Stimulated activated CD8-positive, alpha-beta memory T cell treated with anti-CD3 and anti-CD28 coated beads, Interleukin-7, amount 100 ng/mL, for 24 hours (primary cell): ENCODE results near the gene CCDC51.

ENCODE experiments used
- DNase-seq: peaks from one replicate; pipeline ENCODE4 v3.0.0-alpha.2; 2020; ENCODE audit warnings: low read depth

The CCDC51 gene

GRCh38 chr3:48419149-48419548 is 20.8 kb downstream of the CCDC51 start:
- no peak for DNase-seq

GRCh38 chr3:48418651-48419050 is 21.3 kb downstream of the CCDC51 start:
- DNase-seq = no peak

GRCh38 chr3:48418140-48418539 is 21.8 kb downstream of the CCDC51 start:
- DNase-seq = no peak

GRCh38 chr3:48417529-48418108 is 22.3 kb downstream of the CCDC51 start:
- no peak for DNase-seq

- no peak for DNase-seq
Observed at GRCh38 chr3:48416546-48416945, 23.4 kb downstream of the CCDC51 start.

GRCh38 chr3:48416091-48416505 is 23.8 kb downstream of the CCDC51 start:
- DNase-seq = no peak

- no peak for DNase-seq
Observed at GRCh38 chr3:48415251-48415953, 24.5 kb downstream of the CCDC51 start.

GRCh38 chr3:48414376-48415250 is 25.3 kb downstream of the CCDC51 start:
- no peak for DNase-seq

GRCh38 chr3:48413611-48414010 is 26.3 kb downstream of the CCDC51 start:
- no peak for DNase-seq

GRCh38 chr3:48413086-48413485 is 26.8 kb downstream of the CCDC51 start:
- DNase-seq = no peak

GRCh38 chr3:48412375-48413001 is 27.4 kb downstream of the CCDC51 start:
- DNase-seq = no peak

GRCh38 chr3:48411606-48412374 is 28.1 kb downstream of the CCDC51 start:
- DNase-seq = no peak

- DNase-seq = no peak
Observed at GRCh38 chr3:48411041-48411588, 28.8 kb downstream of the CCDC51 start.

GRCh38 chr3:48410205-48411040 is 29.5 kb downstream of the CCDC51 start:
- DNase-seq = no peak

GRCh38 chr3:48409291-48410201 is 30.4 kb downstream of the CCDC51 start:
- DNase-seq = no peak

- DNase-seq = no peak
Observed at GRCh38 chr3:48408823-48409281, 31.1 kb downstream of the CCDC51 start.

- no peak for DNase-seq
Observed at GRCh38 chr3:48407542-48408099, 32.3 kb downstream of the CCDC51 start.

GRCh38 chr3:48406443-48407431 is 33.2 kb downstream of the CCDC51 start:
- DNase-seq = no peak
